MM.1S (cell line): ENCODE measurements around the gene UBASH3A.

Source experiments
- DNase-seq: peaks from one replicate; pipeline ENCODE4 v3.0.0-alpha.2; 2015
- H2AFZ ChIP-seq: fragments of 300-600 bp; sonication (generic); 2 replicates; pipeline ENCODE4 v1.6.0; 2016; ENCODE audit warnings: antibody characterized with exemption, low read length
- H3F3A ChIP-seq: fragments of 300-600 bp; sonication (generic); 2 replicates; pipeline ENCODE4 v1.6.1; 2016; ENCODE audit warnings: mild to moderate bottlenecking, antibody characterized with exemption, low read length, moderate library complexity, mixed read lengths; ENCODE audit not compliant: insufficient read depth
- H3K27ac ChIP-seq: fragments of 300-600 bp; sonication (generic); 2 replicates; pipeline ENCODE4 v1.5.1; 2016; ENCODE audit warnings: mild to moderate bottlenecking, low read length
- H3K27me3 ChIP-seq: fragments of 300-600 bp; sonication (generic); replicated peaks from 2 replicates; pipeline ENCODE4 v1.6.0; 2016; ENCODE audit warnings: low read length; ENCODE audit not compliant: insufficient read depth
- H3K36me3 ChIP-seq: fragments of 300-600 bp; sonication (generic); replicated peaks from 2 replicates; pipeline ENCODE4 v1.6.1; 2016; ENCODE audit warnings: mild to moderate bottlenecking, low read length, mixed read lengths; ENCODE audit not compliant: insufficient read depth
- H3K4me1 ChIP-seq: fragments of 300-600 bp; sonication (generic); 2 replicates; pipeline ENCODE4 v1.6.1; 2016; ENCODE audit warnings: low read length, mixed read lengths
- H3K4me2 ChIP-seq: fragments of 300-600 bp; sonication (generic); 2 replicates; pipeline ENCODE4 v1.6.0; 2016; ENCODE audit warnings: low read depth, low read length
- H3K4me3 ChIP-seq: fragments of 300-600 bp; sonication (generic); 2 replicates; pipeline ENCODE4 v1.5.1; 2016; ENCODE audit warnings: low read length, mixed read lengths
- H3K79me2 ChIP-seq: fragments of 300-600 bp; sonication (generic); 2 replicates; pipeline ENCODE4 v1.6.1; 2016; ENCODE audit warnings: mixed run types, low read length, mixed read lengths
- H3K9ac ChIP-seq: fragments of 300-600 bp; sonication (generic); 2 replicates; pipeline ENCODE4 v1.6.1; 2016; ENCODE audit warnings: low read length, mixed read lengths
- H3K9me2 ChIP-seq: fragments of 300-600 bp; sonication (generic); replicated peaks from 2 replicates; pipeline ENCODE4 v1.6.1; 2016; ENCODE audit warnings: mild to moderate bottlenecking, low read length, mixed read lengths; ENCODE audit not compliant: insufficient read depth
- H3K9me3 ChIP-seq: fragments of 300-600 bp; sonication (generic); replicated peaks from 2 replicates; pipeline ENCODE4 v1.6.1; 2016; ENCODE audit warnings: mild to moderate bottlenecking, low read length, mixed read lengths; ENCODE audit not compliant: insufficient read depth
- H4K20me1 ChIP-seq: fragments of 300-600 bp; sonication (generic); 2 replicates; pipeline ENCODE4 v1.6.1; 2016; ENCODE audit warnings: mild to moderate bottlenecking, low read length, moderate library complexity, mixed read lengths; ENCODE audit not compliant: insufficient read depth
- EZH2 ChIP-seq: fragments of 300-600 bp; sonication (generic); optimal IDR thresholded peaks from 2 replicates; pipeline ENCODE3; 2017; ENCODE audit warnings: low read depth, mild to moderate bottlenecking, antibody characterized with exemption, low read length, mixed read lengths
- EZH2phosphoT487 ChIP-seq: fragments of 300-600 bp; sonication (generic); IDR thresholded peaks from 2 replicates; pipeline ENCODE4 v1.6.1; 2018; ENCODE audit warnings: antibody characterized with exemption, low read length
- TF ChIP-seq, protein P1 (sequence below): fragments of 300-600 bp; sonication (generic); IDR thresholded peaks from 2 replicates; pipeline ENCODE4 v1.5.1; 2016; ENCODE audit warnings: antibody characterized with exemption, low read length, mixed read lengths

The UBASH3A gene

DNA sequence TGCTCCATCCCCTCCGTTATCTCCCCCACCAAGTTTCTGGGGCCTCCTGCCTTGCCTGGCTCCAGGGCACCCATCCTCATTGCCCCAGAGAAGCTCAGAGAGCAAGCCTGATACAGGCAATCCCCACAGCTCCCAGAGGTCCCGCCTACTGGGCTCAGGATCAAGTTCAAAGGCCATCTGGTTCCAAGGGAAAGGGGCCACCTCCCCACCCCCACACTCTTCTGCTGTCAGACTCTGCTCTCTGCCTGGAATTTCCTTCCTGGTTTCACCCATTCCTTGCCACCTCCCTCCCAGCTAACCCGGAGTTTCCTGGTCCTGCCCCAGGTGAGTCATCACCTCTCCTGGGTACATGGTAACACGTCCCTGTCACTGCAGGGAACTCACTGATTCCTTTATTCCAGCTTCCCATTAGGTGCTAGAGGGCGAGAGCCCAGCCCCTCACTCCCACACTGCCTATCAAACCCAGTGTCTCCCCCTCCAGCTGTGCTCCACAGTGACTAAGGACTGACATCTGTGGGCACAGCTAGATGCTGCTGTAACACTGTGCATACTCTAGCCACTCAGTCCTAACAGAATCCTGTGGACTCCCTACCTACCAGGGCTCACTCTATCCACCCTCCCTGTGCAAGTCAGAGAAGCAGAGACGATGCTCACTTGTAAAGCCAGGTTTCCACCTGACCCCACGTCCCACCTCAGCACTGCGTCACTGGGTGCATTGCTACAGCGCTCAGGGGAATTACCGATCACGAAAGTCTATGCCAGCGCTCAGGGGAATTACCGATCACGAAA, 70.5 kb downstream of the UBASH3A start:
- Histone ChIP-seq H3K9me3 (no peaks in the 10 kb centered on the region), H2AFZ (no peak overlapping the region), H3F3A (peaks cover 14% of the 10 kb centered on the region), H3K4me2 (no peak overlapping the region), H3K9ac (no peak overlapping the region), H3K9me2 (no peaks in the 10 kb centered on the region), H4K20me1 (no peaks in the 10 kb centered on the region), H3K36me3 (no peaks in the 10 kb centered on the region), H3K79me2 (no peaks in the 10 kb centered on the region), H3K4me3 (no peak overlapping the region), H3K27ac (no peak overlapping the region), H3K27me3 (peaks cover 34% of the 10 kb centered on the region), H3K4me1 (peaks cover 16% of the 10 kb centered on the region)
- TF ChIP-seq EZH2phosphoT487: no peak
- TF ChIP-seq, protein P1, sequence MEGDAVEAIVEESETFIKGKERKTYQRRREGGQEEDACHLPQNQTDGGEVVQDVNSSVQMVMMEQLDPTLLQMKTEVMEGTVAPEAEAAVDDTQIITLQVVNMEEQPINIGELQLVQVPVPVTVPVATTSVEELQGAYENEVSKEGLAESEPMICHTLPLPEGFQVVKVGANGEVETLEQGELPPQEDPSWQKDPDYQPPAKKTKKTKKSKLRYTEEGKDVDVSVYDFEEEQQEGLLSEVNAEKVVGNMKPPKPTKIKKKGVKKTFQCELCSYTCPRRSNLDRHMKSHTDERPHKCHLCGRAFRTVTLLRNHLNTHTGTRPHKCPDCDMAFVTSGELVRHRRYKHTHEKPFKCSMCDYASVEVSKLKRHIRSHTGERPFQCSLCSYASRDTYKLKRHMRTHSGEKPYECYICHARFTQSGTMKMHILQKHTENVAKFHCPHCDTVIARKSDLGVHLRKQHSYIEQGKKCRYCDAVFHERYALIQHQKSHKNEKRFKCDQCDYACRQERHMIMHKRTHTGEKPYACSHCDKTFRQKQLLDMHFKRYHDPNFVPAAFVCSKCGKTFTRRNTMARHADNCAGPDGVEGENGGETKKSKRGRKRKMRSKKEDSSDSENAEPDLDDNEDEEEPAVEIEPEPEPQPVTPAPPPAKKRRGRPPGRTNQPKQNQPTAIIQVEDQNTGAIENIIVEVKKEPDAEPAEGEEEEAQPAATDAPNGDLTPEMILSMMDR: no peak
- no peak for DNase-seq

DNA sequence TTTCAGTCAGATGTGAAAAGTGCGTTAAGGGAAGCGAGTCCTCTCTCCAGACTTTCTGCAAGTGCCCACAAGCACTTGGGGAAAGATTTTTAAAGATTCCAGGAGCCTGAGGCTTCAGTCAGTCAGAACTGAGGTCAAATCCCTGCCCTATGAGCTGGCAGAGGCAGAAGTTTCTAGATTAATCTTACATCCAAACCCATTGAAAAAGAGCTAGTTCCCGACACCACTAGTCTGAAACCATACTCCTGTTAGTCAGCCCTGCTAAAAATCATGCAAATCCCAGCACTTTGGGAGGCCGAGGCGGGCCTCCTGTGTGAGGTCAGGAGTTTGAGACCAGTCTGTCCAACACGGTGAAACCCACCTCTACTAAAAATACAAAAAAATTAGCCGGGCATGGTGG, 71.3 kb downstream of the UBASH3A start:
- peaks cover 37% of the 10 kb centered on the region for H3K27me3 ChIP-seq
- no peaks in the 10 kb centered on the region for H3K9me2 ChIP-seq
- H3K9ac ChIP-seq: no peak overlapping the region
- no peak overlapping the region for H3K4me3 ChIP-seq
- no peaks in the 10 kb centered on the region for H4K20me1 ChIP-seq
- H3K4me1 ChIP-seq: peaks cover 11% of the 10 kb centered on the region
- H3K27ac ChIP-seq: no peak overlapping the region
- H3F3A ChIP-seq: peaks cover 9% of the 10 kb centered on the region; the same call in 1 of the 2 replicates
- H3K79me2 ChIP-seq: no peaks in the 10 kb centered on the region
- H2AFZ ChIP-seq: no peak overlapping the region
- H3K9me3 ChIP-seq: no peaks in the 10 kb centered on the region
- no peak overlapping the region for H3K4me2 ChIP-seq
- TF ChIP-seq, protein P1: no peak
- H3K36me3 ChIP-seq: no peaks in the 10 kb centered on the region
- DNase-seq: no peak

DNA sequence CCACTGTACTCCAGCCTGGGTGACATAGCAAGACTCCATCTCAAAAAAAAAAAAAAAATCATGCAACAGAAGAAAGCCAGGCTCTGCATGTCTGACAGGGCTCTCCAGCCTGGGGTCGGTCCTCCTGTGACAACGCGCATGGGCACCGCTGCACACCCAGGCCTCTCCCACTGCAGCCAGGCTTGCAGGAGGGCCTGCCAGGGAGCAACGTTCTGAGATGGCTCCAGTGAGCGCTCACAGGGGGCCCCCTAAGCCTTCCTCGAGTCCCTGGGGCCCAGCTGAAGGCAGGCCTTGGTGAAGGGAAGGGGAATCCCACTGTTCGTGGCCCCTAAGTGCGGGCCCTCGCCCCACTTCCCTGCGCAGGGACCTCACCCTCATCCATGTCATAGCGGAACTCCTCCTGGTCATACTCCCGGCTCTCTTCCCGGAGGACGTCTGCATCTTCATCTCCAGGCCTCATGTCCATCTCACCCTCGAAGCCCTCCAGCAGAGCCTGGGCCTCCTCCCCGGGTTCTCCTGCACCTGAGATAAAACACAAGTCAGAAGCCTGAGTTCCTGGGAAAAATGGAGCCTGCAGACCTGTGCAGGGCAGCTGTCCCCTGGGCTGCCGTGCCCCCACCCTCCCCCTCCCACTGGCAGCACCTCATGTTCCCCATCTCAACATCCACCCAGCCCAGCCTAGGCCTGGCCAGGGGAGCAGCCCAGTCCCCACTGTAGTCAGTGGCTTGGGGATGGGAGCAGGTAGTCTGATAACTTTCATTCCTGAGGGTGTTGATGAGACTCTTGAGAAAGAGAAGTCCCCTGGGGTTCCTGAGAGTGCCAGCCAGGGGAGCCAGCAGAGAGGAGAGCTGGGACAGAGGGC, 72.1 kb downstream of the UBASH3A start:
- Histone ChIP-seq H4K20me1 (no peaks in the 10 kb centered on the region), H2AFZ (no peak overlapping the region), H3K27ac (no peak overlapping the region), H3K9me3 (no peaks in the 10 kb centered on the region), H3K79me2 (no peaks in the 10 kb centered on the region), H3F3A (peaks cover 9% of the 10 kb centered on the region; the same call in 1 of the 2 replicates), H3K27me3 (peaks cover 37% of the 10 kb centered on the region), H3K36me3 (no peaks in the 10 kb centered on the region), H3K9me2 (no peaks in the 10 kb centered on the region), H3K4me2 (no peak overlapping the region), H3K4me3 (no peak overlapping the region), H3K4me1 (peaks cover 11% of the 10 kb centered on the region), H3K9ac (no peak overlapping the region)
- no peak for TF ChIP-seq EZH2
- no peak for TF ChIP-seq EZH2phosphoT487
- TF ChIP-seq, protein P1: no peak
- DNase-seq: no peak
